PC-3 (cell line): ENCODE results near the gene TRPM8. TPM values are rescaled to one million over a fixed set of nuclear protein-coding genes. Genes with fewer than 3 reads are reported as not detected.

Source experiments
- ATAC-seq: fragments of 200-7000 bp; cut with Tn5 transposase; 2 replicates; pipeline ENCODE4 v1.9.1; 2020; ENCODE audit warnings: mild to moderate bottlenecking, moderate library complexity
- BruUV-seq: library from RNA; stranded (reverse); fragments of 400-500 nt; replicated peaks from 2 replicates; lab custom pipeline; 2021; lab: Mats Ljungman, UMichigan
- CTCF ChIA-PET: fragments of 300-600 bp; sonication (Branson Sonifier 250); formaldehyde crosslinking; loops from one replicate; lab custom pipeline; 2022; ENCODE audit warnings: antibody characterized with exemption; lab: Charles Lee
- POLR2A ChIA-PET: fragments of 300-600 bp; sonication (Branson Sonifier 250); formaldehyde crosslinking; loops from one replicate; lab custom pipeline; 2022; ENCODE audit warnings: antibody characterized with exemption; ENCODE audit not compliant: unreplicated experiment; lab: Charles Lee
- DNase-seq: peaks from one replicate; pipeline ENCODE4 v3.0.0-alpha.2; 2015
- H2AFZ ChIP-seq: fragments of 300-600 bp; sonication (generic); 2 replicates; pipeline ENCODE4 v1.6.0; 2016; ENCODE audit warnings: antibody characterized with exemption, low read length
- H3F3A ChIP-seq: fragments of 300-600 bp; sonication (generic); one replicate; pipeline ENCODE4 v1.6.0; 2017; ENCODE audit warnings: antibody characterized with exemption, low read length, control low read depth, mild to moderate bottlenecking; ENCODE audit not compliant: unreplicated experiment
- H3K27ac ChIP-seq: fragments of 300-600 bp; sonication (generic); 2 replicates; pipeline ENCODE4 v1.5.1; 2016; ENCODE audit warnings: mild to moderate bottlenecking, low read length
- H3K27me3 ChIP-seq: fragments of 300-600 bp; sonication (generic); 2 replicates; pipeline ENCODE4 v1.6.1; 2016; ENCODE audit warnings: low read length, mixed read lengths
- H3K36me3 ChIP-seq: fragments of 300-600 bp; sonication (generic); 2 replicates; pipeline ENCODE4 v1.6.1; 2016; ENCODE audit warnings: low read depth, mixed run types, low read length, mixed read lengths
- H3K4me1 ChIP-seq: fragments of 300-600 bp; sonication (generic); 2 replicates; pipeline ENCODE4 v1.5.1; 2016; ENCODE audit warnings: low read length; ENCODE audit not compliant: insufficient read depth
- H3K4me2 ChIP-seq: fragments of 300-600 bp; sonication (generic); 2 replicates; pipeline ENCODE4 v1.6.0; 2016; ENCODE audit warnings: low read length
- H3K4me3 ChIP-seq: fragments of 300-600 bp; sonication (generic); 2 replicates; pipeline ENCODE4 v1.5.1; 2016; ENCODE audit warnings: mild to moderate bottlenecking, low read length, mixed read lengths
- H3K79me2 ChIP-seq: fragments of 300-600 bp; sonication (generic); 2 replicates; pipeline ENCODE4 v1.6.1; 2017; ENCODE audit warnings: low read length, mixed read lengths
- H3K9ac ChIP-seq: fragments of 300-600 bp; sonication (generic); 2 replicates; pipeline ENCODE4 v1.6.0; 2016; ENCODE audit warnings: mild to moderate bottlenecking, low read length
- H3K9me2 ChIP-seq: fragments of 300-600 bp; sonication (generic); replicated peaks from 2 replicates; pipeline ENCODE4 v1.6.1; 2016; ENCODE audit warnings: mixed run types, low read length, mixed read lengths
- H3K9me3 ChIP-seq: fragments of 300-600 bp; sonication (generic); 2 replicates; pipeline ENCODE4 v1.6.1; 2016; ENCODE audit warnings: low read length, mixed read lengths
- H4K20me1 ChIP-seq: fragments of 300-600 bp; sonication (generic); 2 replicates; pipeline ENCODE4 v1.6.1; 2016; ENCODE audit warnings: low read length, mixed read lengths
- EZH2 ChIP-seq: fragments of 300-600 bp; sonication (generic); IDR thresholded peaks from one replicate; pipeline ENCODE4 v1.6.1; 2017; ENCODE audit warnings: antibody characterized with exemption, mild to moderate bottlenecking, low read length; ENCODE audit not compliant: unreplicated experiment
- EZH2phosphoT487 ChIP-seq: fragments of 300-600 bp; sonication (generic); IDR thresholded peaks from 2 replicates; pipeline ENCODE4 v1.6.1; 2018; ENCODE audit warnings: mild to moderate bottlenecking, antibody characterized with exemption, low read length, borderline replicate concordance
- intact Hi-C: fragments of 100-400 bp; cut with micrococcal nuclease; formaldehyde crosslinking; loops from 2 replicates; pipeline ENCODE4 v1.9.0; 2023
- total RNA-seq: library from RNA; depleted of rRNA; stranded (reverse); fragments of >200 nt; gene quantifications from 2 replicates; pipeline ENCODE4 v1.2.3, GENCODE V29; 2014
- TF ChIP-seq, protein P1 (sequence below): fragments of 300-600 bp; sonication (generic); conservative IDR thresholded peaks from 2 replicates; pipeline ENCODE4 v1.5.1; 2017; ENCODE audit warnings: antibody characterized with exemption, low read depth, mild to moderate bottlenecking, low read length

Gene TRPM8
- total RNA-seq, 1 experiment from 2014 or later = not detected

DNA sequence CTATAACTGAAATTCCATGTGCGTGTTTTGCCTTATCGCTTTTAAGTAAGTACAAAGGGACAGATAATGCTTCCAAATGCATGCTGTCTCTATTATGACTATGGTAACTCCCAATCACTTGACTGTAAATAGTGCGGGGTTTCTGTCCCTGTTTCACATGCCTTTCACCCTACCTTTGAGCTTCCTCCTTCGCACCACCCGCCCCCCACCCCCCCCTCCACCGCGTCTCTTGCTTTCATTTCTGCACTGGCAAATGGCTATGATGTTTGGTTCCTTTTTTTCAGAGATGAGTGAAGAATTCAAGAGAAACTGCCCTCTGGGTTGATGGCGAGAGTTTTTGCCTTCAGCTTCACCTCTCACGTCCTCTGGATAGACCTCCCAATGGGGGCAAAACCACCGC, 108.3 kb downstream of the TRPM8 start:
- H3K79me2 ChIP-seq = no peaks in the 10 kb centered on the region
- peaks cover 12% of the 10 kb centered on the region for H3K4me1 ChIP-seq
- no peaks in the 10 kb centered on the region for H3F3A ChIP-seq
- TF ChIP-seq, protein P1, sequence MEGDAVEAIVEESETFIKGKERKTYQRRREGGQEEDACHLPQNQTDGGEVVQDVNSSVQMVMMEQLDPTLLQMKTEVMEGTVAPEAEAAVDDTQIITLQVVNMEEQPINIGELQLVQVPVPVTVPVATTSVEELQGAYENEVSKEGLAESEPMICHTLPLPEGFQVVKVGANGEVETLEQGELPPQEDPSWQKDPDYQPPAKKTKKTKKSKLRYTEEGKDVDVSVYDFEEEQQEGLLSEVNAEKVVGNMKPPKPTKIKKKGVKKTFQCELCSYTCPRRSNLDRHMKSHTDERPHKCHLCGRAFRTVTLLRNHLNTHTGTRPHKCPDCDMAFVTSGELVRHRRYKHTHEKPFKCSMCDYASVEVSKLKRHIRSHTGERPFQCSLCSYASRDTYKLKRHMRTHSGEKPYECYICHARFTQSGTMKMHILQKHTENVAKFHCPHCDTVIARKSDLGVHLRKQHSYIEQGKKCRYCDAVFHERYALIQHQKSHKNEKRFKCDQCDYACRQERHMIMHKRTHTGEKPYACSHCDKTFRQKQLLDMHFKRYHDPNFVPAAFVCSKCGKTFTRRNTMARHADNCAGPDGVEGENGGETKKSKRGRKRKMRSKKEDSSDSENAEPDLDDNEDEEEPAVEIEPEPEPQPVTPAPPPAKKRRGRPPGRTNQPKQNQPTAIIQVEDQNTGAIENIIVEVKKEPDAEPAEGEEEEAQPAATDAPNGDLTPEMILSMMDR = no peak
- no peak for TF ChIP-seq EZH2phosphoT487
- no peak for TF ChIP-seq EZH2
- H4K20me1 ChIP-seq = no peaks in the 10 kb centered on the region
- H3K27ac ChIP-seq = no peak overlapping the region
- no peak overlapping the region for H3K4me3 ChIP-seq
- ChIA-PET POLR2A (no interaction called here), CTCF (no interaction called here)
- H3K9me3 ChIP-seq = no peaks in the 10 kb centered on the region
- no peak overlapping the region for H2AFZ ChIP-seq
- H3K9me2 ChIP-seq = no peaks in the 10 kb centered on the region
- ATAC-seq (no peak), DNase-seq (no peak)
- BruUV-seq = no TSS peak
- H3K27me3 ChIP-seq = no peaks in the 10 kb centered on the region
- intact Hi-C loops = no loop called here
- H3K4me2 ChIP-seq = no peak overlapping the region
- H3K36me3 ChIP-seq = no peaks in the 10 kb centered on the region
- H3K9ac ChIP-seq = no peak overlapping the region

DNA sequence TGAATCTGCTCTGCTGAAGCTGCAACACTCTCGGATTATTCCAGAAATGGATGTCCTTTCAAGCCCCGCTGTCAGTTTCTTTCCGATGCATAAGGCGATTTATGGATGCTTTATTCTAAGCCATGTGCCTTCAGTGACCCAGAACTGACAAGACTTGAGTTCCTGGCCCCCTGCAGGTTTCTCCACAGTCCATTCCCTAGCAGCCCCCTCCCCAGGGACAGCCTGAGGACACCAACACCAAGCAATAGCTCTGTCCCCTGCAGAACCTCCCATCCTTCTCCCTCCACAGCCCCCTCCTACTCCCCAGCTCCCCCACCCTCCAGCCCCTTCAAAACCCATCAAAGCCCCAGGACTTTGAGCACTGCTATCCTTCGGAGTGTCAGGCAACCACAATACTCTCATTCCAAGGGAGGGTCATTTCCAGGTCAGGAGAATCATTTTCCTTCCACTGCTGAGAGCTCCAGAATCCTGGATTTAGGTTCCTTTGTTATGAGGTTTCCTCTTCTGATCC, 108.8 kb downstream of the TRPM8 start:
- Histone ChIP-seq H3K9ac (no peak overlapping the region), H3F3A (no peaks in the 10 kb centered on the region), H3K4me3 (no peak overlapping the region), H3K9me3 (no peaks in the 10 kb centered on the region), H3K36me3 (no peaks in the 10 kb centered on the region), H3K27me3 (no peaks in the 10 kb centered on the region), H3K9me2 (no peaks in the 10 kb centered on the region), H3K4me1 (peaks cover 12% of the 10 kb centered on the region), H2AFZ (no peak overlapping the region), H4K20me1 (no peaks in the 10 kb centered on the region), H3K27ac (no peak overlapping the region), H3K4me2 (no peak overlapping the region), H3K79me2 (no peaks in the 10 kb centered on the region)
- DNase-seq (no peak), ATAC-seq (no peak)
- BruUV-seq = no TSS peak
- POLR2A ChIA-PET = no interaction called here
- intact Hi-C loops = no loop called here
- TF ChIP-seq, protein P1 = no peak
- TF ChIP-seq EZH2phosphoT487 = no peak
- TF ChIP-seq EZH2 = no peak
- CTCF ChIA-PET = no interaction called here

DNA sequence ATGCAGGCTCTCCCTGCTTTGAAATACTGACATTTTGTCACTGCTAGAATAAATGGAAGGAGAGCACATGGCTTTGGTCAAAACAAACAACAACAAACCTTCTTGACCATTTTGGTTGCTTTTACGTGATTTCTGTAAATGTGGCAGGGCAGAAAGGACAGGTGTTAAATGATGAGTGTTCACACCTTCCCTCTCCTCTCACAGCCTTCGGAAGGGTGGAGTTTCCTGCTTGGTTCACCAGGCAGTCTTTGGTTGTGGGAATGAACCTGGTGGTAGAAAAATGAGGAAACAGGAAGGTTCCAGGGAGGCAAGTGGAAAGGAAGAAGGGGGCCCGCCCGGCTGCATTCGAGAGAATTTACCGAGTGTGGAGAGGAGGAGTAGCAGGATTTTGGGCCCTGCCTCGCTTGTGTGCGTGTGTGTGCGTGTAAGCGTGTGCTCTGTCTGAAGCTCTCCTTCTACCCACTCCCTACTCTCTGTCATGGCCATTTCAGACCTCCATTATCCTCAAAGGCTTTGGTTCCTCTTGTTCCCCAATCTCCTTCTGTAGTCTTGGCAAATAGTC, 109.6 kb downstream of the TRPM8 start:
- Histone ChIP-seq H3K36me3 (no peaks in the 10 kb centered on the region), H3K4me2 (no peak overlapping the region), H3K27me3 (no peaks in the 10 kb centered on the region), H3K9ac (no peak overlapping the region), H2AFZ (no peak overlapping the region), H3K79me2 (no peaks in the 10 kb centered on the region), H3F3A (no peaks in the 10 kb centered on the region), H3K4me1 (peaks cover 18% of the 10 kb centered on the region), H4K20me1 (no peaks in the 10 kb centered on the region), H3K4me3 (no peak overlapping the region), H3K9me3 (no peaks in the 10 kb centered on the region), H3K27ac (no peak overlapping the region), H3K9me2 (no peaks in the 10 kb centered on the region)
- ATAC-seq (no peak), DNase-seq (no peak)
- ChIA-PET POLR2A (no interaction called here), CTCF (no interaction called here)
- no peak for TF ChIP-seq EZH2phosphoT487
- no peak for TF ChIP-seq EZH2
- TF ChIP-seq, protein P1 = no peak
- intact Hi-C loops = no loop called here
- BruUV-seq = no TSS peak
